Kidney (tissue), 22 donors: Measurements from ENCODE around the gene ACOX3. TPM values are rescaled to one million over a fixed set of nuclear protein-coding genes. Genes with fewer than 3 reads are reported as not detected.
"Not testable (repeated sequence)": the region's sequence is repeated elsewhere in the genome, so short reads cannot be mapped to it uniquely, and the experiment has no call there.

Experiments
- DNase-seq, 5 donors: peaks; one replicate each; pipeline ENCODE4 v3.0.0-alpha.2; 2013 to 2020
- FAIRE-seq: peaks from 2 replicates; lab custom pipeline; 2012; peaks lifted over from hg19 to GRCh38; lab: Jason Lieb, UNC
- H3K27ac ChIP-seq, 2 donors: one replicate each; pipeline ENCODE4 v1.7.0; 2013; ENCODE audit warnings: low read depth in 2 of 2, low read length in 2 of 2, inconsistent platforms in 1 of 2
- H3K27me3 ChIP-seq: one replicate; pipeline ENCODE4 v1.7.1; 2013; ENCODE audit warnings: low read length, inconsistent platforms; ENCODE audit not compliant: control insufficient read depth, insufficient read depth
- H3K36me3 ChIP-seq, 3 donors: one replicate each; pipeline versions ENCODE4 v1.7.0 to v1.7.1; 2013; ENCODE audit warnings: low read length in 3 of 3, control low read depth in 1 of 3, inconsistent platforms in 1 of 3; ENCODE audit not compliant: insufficient read depth in 3 of 3, control insufficient read depth in 2 of 3
- H3K4me1 ChIP-seq, 3 donors: one replicate each; pipeline versions ENCODE4 v1.7.0 to v1.7.1; 2013; ENCODE audit warnings: low read length in 3 of 3, inconsistent platforms in 1 of 3, low read depth in 1 of 3; ENCODE audit not compliant: control insufficient read depth in 2 of 3, insufficient read depth in 2 of 3
- H3K4me3 ChIP-seq, 3 donors: one replicate each; pipeline versions ENCODE4 v1.7.0 to v1.8.1; 2013; ENCODE audit warnings: low read length in 3 of 3, control low read depth in 1 of 3, inconsistent platforms in 1 of 3
- H3K9ac ChIP-seq, 3 donors: one replicate each; pipeline versions ENCODE4 v1.7.0 to v1.7.1; 2013; ENCODE audit warnings: low read length in 3 of 3, control low read depth in 1 of 3, inconsistent platforms in 1 of 3
- H3K9me3 ChIP-seq, 3 donors: one replicate each; pipeline versions ENCODE4 v1.7.0 to v1.7.1; 2013; ENCODE audit warnings: low read length in 3 of 3, control low read depth in 1 of 3, inconsistent platforms in 1 of 3; ENCODE audit not compliant: control insufficient read depth in 2 of 3, insufficient read depth in 1 of 3
- CTCF ChIP-seq: IDR thresholded peaks from 3 replicates; pipeline ENCODE4 v1.5.1; 2012; ENCODE audit warnings: mild to moderate bottlenecking, moderate library complexity, borderline replicate concordance; ENCODE audit not compliant: insufficient read depth; ENCODE audit errors: extremely low read depth
- intact Hi-C: fragments of 100-400 bp; cut with DNase I; formaldehyde crosslinking; loops from one replicate; pipeline ENCODE4 v1.11.1; 2022
- long read RNA-seq, 10 donors: library from polyadenylated mRNA in 1 of 10; unstranded in 1 of 10; transcript quantifications; one replicate each; pipeline ENCODE4 v2.0.0 and lab custom pipeline, GENCODE V29; 2021 to 2026
- polyA plus RNA-seq: library from polyadenylated mRNA; stranded (reverse); fragments of 350-450 nt; fragmentation: Illumina TruSeq; extraction: RNeasy Lipid Tissue Mini Kit (QIAGEN cat#74804); gene quantifications from one replicate; pipeline ENCODE4 v1.2.3, GENCODE V29; 2014; ENCODE audit warnings: low read depth, low replicate concordance; ENCODE audit not compliant: insufficient read depth
- total RNA-seq: library from RNA; stranded (reverse); fragmentation: NEBNext Ultra II Directional; extraction: Animal tissue kit (Norgen Biotek cat#: 25700); gene quantifications from one replicate; pipeline ENCODE4 v1.2.1, GENCODE V29; 2021
- donor health status: control.
- donor health status: control.
- donor health status: control.
- donor health status: control.
- donor health status: control.
- donor health status: DM: yes; HTN: yes; CAD: no.
- donor health status: Normal renal cell carcinoma (clear cell type).

Gene ACOX3
- 21.7 TPM for total RNA-seq
- 10.1 TPM for polyA plus RNA-seq
- long read RNA-seq, donor 1, partial matches to known transcripts, result 0 of 4 reads
- long read RNA-seq, donor 1, other reads (novel, unspliced or antisense), result 0 of 4 reads
- long read RNA-seq, donor 2, partial matches to known transcripts, result 0 of 2 reads
- long read RNA-seq, donor 2, other reads (novel, unspliced or antisense), result 0 of 2 reads
- long read RNA-seq, donor 3, result 0 reads
- long read RNA-seq, donor 4, partial matches to known transcripts, result 0 of 1 reads
- long read RNA-seq, donor 4, other reads (novel, unspliced or antisense), result 0 of 1 reads
- long read RNA-seq, donor 5, result 0 reads
- long read RNA-seq, donor 6, partial matches to known transcripts, result 0 of 1 reads
- long read RNA-seq, donor 6, other reads (novel, unspliced or antisense), result 0 of 1 reads
- long read RNA-seq, donor 7, transcript ACOX3-203 (18 exons, 2,253 nt), result major isoform, 5 of 15 reads
- long read RNA-seq, donor 7, partial matches to known transcripts, result 4 of 15 reads
- long read RNA-seq, donor 7, other reads (novel, unspliced or antisense), result 5 of 15 reads
- long read RNA-seq, donor 8, partial matches to known transcripts, result 0 of 1 reads
- long read RNA-seq, donor 8, other reads (novel, unspliced or antisense), result 0 of 1 reads
- long read RNA-seq, donor 9, partial matches to known transcripts, result 0 of 1 reads
- long read RNA-seq, donor 9, other reads (novel, unspliced or antisense), result 0 of 1 reads
- long read RNA-seq, donor 10, result 0 reads

DNA sequence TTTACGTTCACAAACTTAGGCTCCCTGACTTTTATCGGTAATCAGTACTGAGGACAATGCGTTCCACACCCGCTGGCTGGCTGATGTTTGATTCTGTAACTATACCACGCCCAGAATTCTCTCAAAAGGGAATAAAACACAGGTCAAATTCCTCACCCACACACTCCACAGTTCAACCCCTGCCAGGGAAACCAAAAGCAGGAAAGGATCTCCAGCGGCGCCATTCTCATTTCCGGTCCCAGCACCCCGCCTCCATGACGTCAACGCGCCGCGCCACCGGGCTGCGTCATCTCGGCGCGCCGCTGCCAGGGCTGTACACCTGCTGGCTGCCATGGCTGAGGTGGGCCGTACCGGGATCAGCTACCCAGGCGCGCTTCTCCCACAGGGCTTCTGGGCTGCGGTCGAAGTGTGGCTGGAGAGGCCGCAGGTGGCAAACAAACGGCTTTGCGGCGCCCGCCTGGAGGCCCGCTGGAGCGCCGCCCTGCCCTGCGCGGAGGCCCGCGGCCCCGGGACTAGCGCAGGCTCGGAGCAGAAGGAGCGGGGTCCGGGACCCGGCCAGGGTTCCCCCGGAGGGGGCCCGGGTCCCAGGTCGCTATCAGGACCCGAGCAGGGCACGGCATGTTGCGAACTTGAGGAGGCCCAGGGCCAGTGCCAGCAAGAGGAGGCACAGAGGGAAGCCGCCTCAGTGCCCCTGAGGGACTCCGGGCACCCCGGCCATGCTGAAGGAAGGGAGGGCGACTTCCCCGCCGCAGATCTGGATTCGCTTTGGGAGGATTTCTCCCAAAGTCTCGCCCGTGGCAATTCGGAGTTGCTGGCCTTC, at the start of gene ACOX3, which contains the start of gene TRMT44:
ACOX3 (minus strand) TSS at position 232 of the 820 bp plus-strand sequence. CDS start 24,202 bp downstream, outside the sequence.
TRMT44 (plus strand) TSS at position 286 of the 820 bp plus-strand sequence; CDS start at position 332, 46 bp downstream.
- intact Hi-C loops, result no loop called here
- TF ChIP-seq CTCF, result no peak
- H3K9ac ChIP-seq, result peak within 1 kb of the TSS; percentile 85 to 100 (median 92)
- H3K36me3 ChIP-seq, result no peaks in the 10 kb centered on the region
- peaks cover 0 to 25% (median 5%) of the 10 kb centered on the region in 3 donors for H3K4me1 ChIP-seq
- peak within 1 kb of the TSS; percentile 92 to 98 for H3K27ac ChIP-seq
- FAIRE-seq, result no peak
- H3K27me3 ChIP-seq, result no peaks in the 10 kb centered on the region
- peak within 1 kb of the TSS; percentile 85 to 100 (median 100) for H3K4me3 ChIP-seq
- DNase-seq, result peak; percentile 96 to 97 (median 96)
- no peaks in the 10 kb centered on the region for H3K9me3 ChIP-seq

GRCh38 chr4:8488791-8489369, 48.4 kb upstream of the ACOX3 start:
- Histone ChIP-seq H3K9me3 (no peaks in the 10 kb centered on the region), H3K27ac (no peak overlapping the region), H3K9ac (no peak overlapping the region), H3K4me1 (no peaks in the 10 kb centered on the region), H3K36me3 (no peaks in the 10 kb centered on the region), H3K27me3 (no peaks in the 10 kb centered on the region), H3K4me3 (no peak overlapping the region)
- FAIRE-seq (no peak), DNase-seq (no peak)
- no peak for TF ChIP-seq CTCF
- intact Hi-C loops, result no loop called here

GRCh38 chr4:8486643-8487042, 46.1 kb upstream of the ACOX3 start:
- H3K9ac ChIP-seq, H3K4me1 ChIP-seq, H3K4me3 ChIP-seq, FAIRE-seq, H3K9me3 ChIP-seq, intact Hi-C loops, H3K36me3 ChIP-seq, H3K27me3 ChIP-seq, H3K27ac ChIP-seq: not testable (repeated sequence)
- DNase-seq, result peak in 2 of 5 donors; percentile 41 to 44
